HG03159 (cell line): ENCODE measurements around the gene SLC5A3.

ENCODE experiments used
- ATAC-seq: cut with Tn5 transposase; IDR thresholded peaks from one replicate; pipeline ENCODE4 v1.9.1; 2021; ENCODE audit warnings: mild to moderate bottlenecking, moderate library complexity; ENCODE audit not compliant: unreplicated experiment

The SLC5A3 gene

GRCh38 chr21:34065027-34065426 lies 8.4 kb upstream of the SLC5A3 start:
- no peak for ATAC-seq

- no peak for ATAC-seq
These were observed 1.7 kb upstream of the SLC5A3 start for GRCh38 chr21:34071683-34072082.

DNA sequence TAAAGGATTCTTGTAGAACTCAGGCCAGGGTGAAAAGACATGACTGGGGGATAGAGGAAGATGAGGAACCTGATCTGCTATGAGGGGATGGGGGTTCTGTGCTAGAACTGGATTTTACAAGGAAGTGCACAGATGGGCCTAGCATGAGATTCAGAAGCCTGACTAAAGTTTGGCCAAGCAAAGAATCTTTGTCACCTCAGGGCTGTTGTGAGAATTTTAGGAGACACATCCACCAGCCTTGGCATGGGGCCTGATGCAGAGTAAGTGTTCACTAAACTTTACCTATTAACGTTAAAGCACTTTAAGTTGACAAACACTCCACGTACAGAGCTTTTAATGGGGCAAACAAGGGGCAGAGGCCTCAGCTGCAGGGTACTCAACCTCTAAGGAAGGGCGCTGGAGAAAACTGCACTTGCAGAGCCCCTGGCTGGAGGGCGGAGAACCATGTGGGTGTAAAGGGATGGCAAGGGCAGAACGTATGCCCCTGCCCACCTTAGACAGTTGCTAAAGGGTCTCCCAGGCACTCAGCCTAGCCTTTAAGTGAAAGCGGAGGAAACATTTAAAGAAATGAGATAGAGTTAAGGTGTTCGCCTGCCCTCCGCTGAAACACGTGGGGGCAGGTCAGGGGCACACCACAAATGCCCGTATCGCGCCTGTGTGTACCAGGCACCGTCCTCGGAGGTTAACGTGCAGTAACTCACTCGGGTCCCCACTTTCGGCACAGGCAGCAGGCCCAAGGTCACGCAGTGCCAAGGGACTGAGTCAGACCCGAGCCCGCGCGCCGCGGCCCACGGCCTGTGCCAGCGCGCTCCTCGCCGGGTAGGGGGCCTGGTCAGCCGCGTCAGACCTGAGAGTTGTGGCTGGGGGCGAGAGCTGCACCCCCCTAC lies 990 bp upstream of the SLC5A3 start:
- ATAC-seq = no peak

GRCh38 chr21:34073749-34074282 lies 438 bp downstream of the SLC5A3 start:
- ATAC-seq = peak; percentile 50

- ATAC-seq = no peak
These were observed 1.1 kb downstream of the SLC5A3 start for GRCh38 chr21:34074283-34075090.

DNA sequence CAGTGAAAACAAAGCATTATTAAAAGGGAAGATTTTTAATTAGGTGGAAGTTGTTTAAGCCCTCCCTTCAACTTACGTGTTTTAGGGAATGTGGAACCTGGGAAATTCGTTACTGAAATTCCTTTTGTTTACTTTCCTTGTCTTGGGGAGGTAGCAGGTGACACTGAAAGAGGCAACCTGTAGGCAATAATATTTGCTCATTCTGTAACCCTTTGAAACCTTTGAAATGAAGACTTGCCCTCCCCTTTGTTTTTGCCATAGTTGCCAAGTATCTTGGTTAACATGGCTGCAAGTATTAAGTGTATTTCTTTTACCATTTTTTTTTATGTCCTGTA lies 1.7 kb downstream of the SLC5A3 start:
- no peak for ATAC-seq

- ATAC-seq = no peak
These were observed 2.6 kb downstream of the SLC5A3 start for GRCh38 chr21:34075760-34076660.

DNA sequence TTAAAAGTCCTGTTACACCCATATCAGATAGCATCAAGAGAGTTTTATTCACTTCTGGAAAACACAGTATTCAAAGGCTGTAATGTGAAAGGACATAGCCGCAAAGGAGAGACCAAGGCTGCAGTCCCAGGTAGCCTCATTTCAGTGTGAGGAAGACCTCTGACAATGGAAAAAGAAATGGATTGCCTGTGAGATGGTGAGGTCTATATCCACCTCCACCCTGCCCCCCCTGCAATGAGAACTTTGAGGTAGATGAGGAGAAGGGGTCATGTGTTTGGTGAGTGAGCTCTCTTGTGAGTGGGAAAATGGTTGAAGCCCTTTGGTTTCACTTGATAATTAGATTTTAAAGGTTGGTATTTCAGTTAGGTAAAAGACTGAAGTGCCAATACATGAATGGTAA lies 3.5 kb downstream of the SLC5A3 start:
- ATAC-seq = no peak

DNA sequence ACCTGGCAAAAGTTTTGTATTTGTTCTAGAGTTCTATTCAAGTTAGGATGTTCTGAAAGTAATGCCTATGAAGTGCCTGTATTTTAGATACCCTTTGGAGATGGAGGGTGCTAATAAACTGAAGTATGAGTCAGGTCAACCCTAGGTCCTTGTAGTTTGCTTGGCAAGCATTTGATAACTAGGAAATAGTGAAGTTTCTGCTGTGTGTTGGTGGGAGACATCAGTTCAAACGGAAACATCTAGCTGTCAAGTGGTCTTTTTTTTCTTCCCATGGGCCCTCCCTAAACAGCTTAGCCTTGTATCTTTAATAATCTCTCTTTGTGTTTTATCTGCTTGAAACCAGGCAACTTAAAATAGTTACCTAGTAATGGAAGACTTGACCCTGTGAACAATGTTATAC lies 4.5 kb downstream of the SLC5A3 start:
- no peak for ATAC-seq

DNA sequence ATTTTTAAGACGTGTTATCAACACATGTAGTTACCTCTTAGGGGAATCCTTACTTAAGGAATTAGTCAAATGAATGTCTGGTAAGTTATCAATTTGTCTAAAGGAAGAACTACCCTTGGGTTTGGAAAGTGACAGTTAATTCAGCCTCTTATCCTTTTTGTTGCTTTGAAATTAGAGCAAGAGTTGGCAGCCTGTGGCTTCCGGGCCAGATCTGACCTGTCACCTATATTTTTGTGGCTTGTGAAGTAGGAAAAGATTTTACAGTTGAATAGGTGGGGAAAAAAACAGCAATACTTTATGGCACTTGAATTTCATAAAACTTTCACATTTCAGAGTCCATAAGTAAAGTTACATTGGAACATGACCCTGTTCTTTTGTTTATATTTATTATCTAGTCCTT lies 5.5 kb downstream of the SLC5A3 start:
- no peak for ATAC-seq

DNA sequence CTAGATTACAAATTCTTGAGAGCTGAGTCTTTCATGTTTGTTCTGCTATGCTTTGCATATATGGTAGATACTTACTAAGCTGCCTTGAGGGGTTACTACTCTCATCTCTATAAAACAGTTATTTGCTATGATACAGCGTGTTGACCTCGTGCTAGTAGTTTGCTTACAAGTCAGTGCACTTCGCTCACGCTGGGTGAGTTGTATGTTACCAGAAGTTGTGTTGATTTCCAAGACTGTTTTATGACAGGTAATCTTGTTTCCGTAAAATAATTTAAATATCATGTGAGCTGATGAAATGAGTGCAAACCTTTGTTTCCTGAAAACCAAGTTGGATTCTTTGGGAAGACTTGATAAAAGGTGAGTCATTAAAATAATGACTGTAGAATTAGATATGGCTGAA lies 7.3 kb downstream of the SLC5A3 start:
- ATAC-seq = no peak

DNA sequence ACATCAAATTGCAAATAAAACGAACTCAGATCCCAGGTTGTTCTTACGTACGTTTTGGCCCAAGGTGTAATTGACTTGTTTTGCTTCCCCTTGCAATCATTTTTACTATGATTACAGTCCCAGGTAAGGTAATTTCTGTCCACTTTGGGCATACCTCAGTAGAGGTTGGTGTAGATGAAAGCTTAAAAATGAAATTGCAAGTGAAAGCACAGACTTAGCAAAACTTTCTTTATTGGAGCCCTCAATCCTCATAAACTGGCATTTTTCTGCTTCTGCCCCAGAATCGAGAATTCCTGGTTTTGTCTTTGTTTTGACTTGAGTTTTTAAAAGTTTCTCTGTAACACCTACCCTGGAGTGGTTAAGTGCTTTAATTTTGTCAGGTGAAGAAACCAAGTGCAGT lies 9.4 kb downstream of the SLC5A3 start:
- no peak for ATAC-seq

DNA sequence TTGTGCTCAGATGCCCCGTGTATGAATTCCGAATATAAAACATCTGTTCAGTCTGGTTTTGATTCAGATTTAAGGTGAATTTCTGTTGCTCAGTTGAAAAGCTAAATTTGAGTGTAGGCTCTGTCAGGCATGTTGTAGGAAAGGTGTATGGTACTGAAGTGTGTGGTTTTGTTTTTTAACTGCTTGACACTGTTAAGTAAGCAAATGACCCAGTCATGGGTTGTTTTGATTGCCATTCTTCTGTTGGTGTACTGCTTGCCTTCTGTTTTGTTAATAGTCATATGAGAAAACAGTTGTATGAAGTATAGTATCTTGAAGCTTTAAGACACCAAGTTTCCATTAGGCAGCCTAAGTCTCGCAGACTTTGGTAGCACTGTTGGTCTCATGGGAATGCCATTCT lies 10.0 kb downstream of the SLC5A3 start:
- ATAC-seq = no peak

DNA sequence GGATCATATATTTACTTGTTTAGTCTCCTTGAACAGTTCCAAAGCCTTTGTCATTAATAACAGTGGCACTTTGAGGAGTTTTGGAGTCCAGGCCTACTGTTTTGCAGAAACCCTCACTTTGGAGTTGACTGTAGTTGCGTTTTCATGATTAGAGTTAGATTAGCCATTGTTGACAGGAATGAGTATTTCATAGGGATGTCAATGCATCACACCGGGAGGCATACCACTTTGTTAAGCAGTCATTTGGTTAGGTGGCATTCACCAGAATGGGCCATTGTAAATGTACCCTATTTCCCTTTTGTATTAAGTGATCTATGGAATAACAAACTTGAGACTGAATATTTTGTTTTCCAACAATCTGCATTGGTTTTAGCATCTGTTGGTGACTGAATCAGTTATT lies 11.8 kb downstream of the SLC5A3 start:
- ATAC-seq = no peak

GRCh38 chr21:34086887-34087306 lies 13.5 kb downstream of the SLC5A3 start:
- ATAC-seq = no peak

GRCh38 chr21:34088752-34089151 lies 15.4 kb downstream of the SLC5A3 start:
- no peak for ATAC-seq

- ATAC-seq = no peak
These were observed 17.7 kb downstream of the SLC5A3 start for GRCh38 chr21:34091032-34091431.

- no peak for ATAC-seq
These were observed 18.2 kb downstream of the SLC5A3 start for GRCh38 chr21:34091607-34092006.

DNA sequence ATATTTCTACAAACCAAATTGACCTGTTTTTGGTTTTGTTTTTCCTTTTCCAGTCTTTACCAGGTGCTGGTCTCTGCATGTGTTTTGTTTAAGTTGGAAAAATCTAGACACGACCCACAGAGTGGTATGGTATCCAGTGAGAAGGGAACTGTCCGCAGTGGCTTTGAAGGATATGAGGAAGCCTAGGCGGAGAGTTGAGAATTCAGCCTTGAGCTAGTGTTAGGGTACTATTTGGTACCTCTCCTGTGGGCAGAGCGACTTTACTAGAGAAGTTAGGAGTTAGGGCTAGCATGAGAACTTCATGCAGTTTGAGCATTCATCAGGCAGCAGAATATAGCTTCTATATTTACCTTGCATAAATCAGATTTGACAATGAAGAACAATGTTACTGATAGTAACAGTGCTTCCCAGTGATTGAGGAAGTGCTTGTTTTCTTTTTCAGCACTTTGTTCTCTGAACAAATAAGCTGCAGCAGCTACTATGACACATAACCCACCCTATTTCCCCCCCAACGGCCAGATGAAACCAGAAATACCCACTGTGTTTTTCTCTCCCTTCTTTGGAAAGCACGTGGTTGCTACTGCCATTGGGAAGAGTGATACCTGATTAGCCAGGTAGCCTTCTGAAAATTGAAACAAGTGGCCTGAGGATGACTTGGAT lies 19.0 kb downstream of the SLC5A3 start:
- ATAC-seq = no peak

- no peak for ATAC-seq
These were observed 19.7 kb downstream of the SLC5A3 start for GRCh38 chr21:34093083-34093482.
